HG03342 (cell line): ENCODE measurements around the gene FXYD5.

ENCODE experiments used
- ATAC-seq: cut with Tn5 transposase; IDR thresholded peaks from one replicate; pipeline ENCODE4 v1.9.1; 2021; ENCODE audit warnings: mild to moderate bottlenecking, moderate library complexity; ENCODE audit not compliant: unreplicated experiment

Gene FXYD5

GRCh38 chr19:35211545-35212230 lies 57.2 kb downstream of the FXYD5 start:
- no peak for ATAC-seq

GRCh38 chr19:35212241-35212640 lies 57.7 kb downstream of the FXYD5 start:
- no peak for ATAC-seq

GRCh38 chr19:35213663-35214632 lies 59.4 kb downstream of the FXYD5 start:
- ATAC-seq: no peak

- no peak for ATAC-seq
These were observed 60.4 kb downstream of the FXYD5 start for GRCh38 chr19:35214766-35215422.

GRCh38 chr19:35216016-35216832 lies 61.7 kb downstream of the FXYD5 start:
- no peak for ATAC-seq

- no peak for ATAC-seq
These were observed 62.5 kb downstream of the FXYD5 start for GRCh38 chr19:35216833-35217648.

DNA sequence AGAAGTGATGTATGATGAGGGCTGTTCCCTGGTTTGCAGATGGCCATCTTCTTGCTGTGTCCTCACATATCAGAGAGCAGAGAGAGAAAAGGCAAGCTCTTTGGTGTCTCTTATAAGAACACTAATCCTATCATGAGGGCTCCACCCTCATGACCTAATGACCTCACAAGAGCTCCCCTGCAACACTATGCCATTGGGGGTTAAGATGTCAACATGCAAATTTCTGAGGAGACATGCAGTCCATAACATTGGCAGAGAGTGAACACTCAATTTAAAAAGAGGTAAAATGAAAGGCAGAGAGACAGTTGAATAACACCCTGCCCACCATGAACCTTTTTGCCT lies 63.1 kb downstream of the FXYD5 start:
- no peak for ATAC-seq

DNA sequence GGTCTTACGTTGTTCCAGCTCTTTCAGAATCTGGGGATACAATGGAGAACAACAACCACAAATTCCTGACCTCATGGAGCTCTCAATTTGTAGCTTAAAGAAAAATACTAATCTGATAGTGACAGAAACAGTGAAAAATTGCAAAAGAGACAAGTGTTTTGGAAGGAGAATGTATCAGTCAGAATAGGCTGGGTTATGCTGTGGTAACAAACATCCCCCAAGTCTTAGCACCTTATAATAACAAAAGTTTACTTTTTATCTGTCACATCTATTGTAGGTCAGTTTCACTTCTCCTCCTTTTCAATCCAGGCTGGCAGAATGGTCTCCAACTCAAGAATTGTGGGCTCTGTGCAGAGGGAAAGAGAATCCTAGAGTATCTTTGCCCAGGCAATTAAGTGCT lies 64.5 kb downstream of the FXYD5 start:
- ATAC-seq: no peak
